HG02610 (cell line): Measurements from ENCODE around the gene CUL7.
A peak's percentile ranks its signal among the peaks of the same experiment; 100 is the strongest.
"Not testable (repeated sequence)": the region's sequence is repeated elsewhere in the genome, so short reads cannot be mapped to it uniquely, and the experiment has no call there.

Experiments used
- ATAC-seq: cut with Tn5 transposase; IDR thresholded peaks from one replicate; pipeline ENCODE4 v1.9.1; 2021; ENCODE audit warnings: mild to moderate bottlenecking, moderate library complexity; ENCODE audit not compliant: unreplicated experiment

CUL7 gene

GRCh38 chr6:43019152-43019551 is 34.5 kb downstream of the CUL7 start:
- no peak for ATAC-seq

- ATAC-seq, result no peak
Observed at GRCh38 chr6:43016943-43017334, 36.7 kb downstream of the CUL7 start.

- no peak for ATAC-seq
Observed at GRCh38 chr6:43016176-43016942, 37.3 kb downstream of the CUL7 start.

GRCh38 chr6:43014434-43014909 is 39.2 kb downstream of the CUL7 start:
- ATAC-seq, result no peak

GRCh38 chr6:43013843-43014433 is 39.7 kb downstream of the CUL7 start, which contains the start of the genes KLHDC3 and MEA1:
TSS of gene KLHDC3 (plus strand) at chr6:43014249. CDS start at chr6:43017193, 2,944 bp downstream.
TSS of gene MEA1 (minus strand) at chr6:43013946. CDS start at chr6:43013813, 133 bp downstream.
- ATAC-seq, result peak; percentile 94

GRCh38 chr6:43013097-43013842 is 40.4 kb downstream of the CUL7 start:
- no peak for ATAC-seq

GRCh38 chr6:43012364-43012763 is 41.3 kb downstream of the CUL7 start:
- no peak for ATAC-seq

- ATAC-seq, result no peak
Observed at GRCh38 chr6:43011207-43011606, 42.4 kb downstream of the CUL7 start.

- no peak for ATAC-seq
Observed at GRCh38 chr6:43009124-43009523, 44.5 kb downstream of the CUL7 start.

GRCh38 chr6:43007126-43007525 is 46.5 kb downstream of the CUL7 start:
- no peak for ATAC-seq

GRCh38 chr6:43006251-43006650 is 47.4 kb downstream of the CUL7 start:
- no peak for ATAC-seq

- ATAC-seq, result no peak
Observed at GRCh38 chr6:43005844-43006243, 47.8 kb downstream of the CUL7 start.

GRCh38 chr6:43001843-43002242 is 51.8 kb downstream of the CUL7 start:
- ATAC-seq, result no peak

- not testable (repeated sequence) for ATAC-seq
Observed at GRCh38 chr6:42998205-42998604, 55.4 kb downstream of the CUL7 start.

GRCh38 chr6:42996513-42996912 is 57.1 kb downstream of the CUL7 start:
- no peak for ATAC-seq

GRCh38 chr6:42993445-42993844 is 60.2 kb downstream of the CUL7 start:
- ATAC-seq, result no peak

GRCh38 chr6:42989923-42990322 is 63.7 kb downstream of the CUL7 start:
- ATAC-seq, result no peak

GRCh38 chr6:42988486-42989020 is 65.1 kb downstream of the CUL7 start:
- no peak for ATAC-seq
